GM12872 (cell line): Measurements from ENCODE around the gene DHFR2.

Experiments used
- CTCF ChIP-seq: IDR thresholded peaks from 3 replicates; pipeline ENCODE4 v1.5.1; 2011; ENCODE audit warnings: low read depth, mild to moderate bottlenecking, low read length, moderate library complexity; ENCODE audit not compliant: insufficient read depth

Gene DHFR2

GRCh38 chr3:94071713-94072284 is 9.1 kb upstream of the DHFR2 start:
- no peak for TF ChIP-seq CTCF

GRCh38 chr3:94070341-94070911 is 7.7 kb upstream of the DHFR2 start:
- no peak for TF ChIP-seq CTCF

DNA sequence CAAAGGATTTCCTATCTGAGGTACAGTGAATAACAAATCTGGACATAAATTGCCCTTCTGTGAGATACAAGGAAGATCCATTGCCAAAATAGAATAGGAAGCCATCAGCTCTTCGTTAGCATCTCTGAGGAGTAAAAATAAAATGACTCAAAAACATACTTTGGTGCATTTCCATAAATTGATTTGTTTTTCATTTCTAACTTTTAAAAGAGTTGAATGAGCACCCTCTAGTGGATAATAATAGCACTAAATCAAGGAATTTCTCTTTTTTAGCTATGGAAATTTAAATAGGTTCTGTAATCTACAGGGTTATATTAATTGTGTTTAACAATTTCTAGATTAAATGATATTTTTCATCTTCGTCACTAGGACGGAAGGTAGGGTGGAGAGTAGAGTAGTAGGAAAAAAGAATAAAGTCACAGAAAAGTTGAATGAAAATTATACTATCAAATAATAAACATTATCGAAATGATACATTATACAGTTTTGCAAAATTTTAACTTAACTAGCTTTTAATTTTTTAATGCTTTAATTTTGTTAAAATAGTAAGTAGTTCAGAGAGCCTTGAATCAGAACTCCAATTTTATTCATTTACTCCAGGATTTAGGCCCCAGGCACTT is 6.6 kb upstream of the DHFR2 start:
- TF ChIP-seq CTCF = peak; percentile 36; the same call in 1 of the 3 replicates

GRCh38 chr3:94066506-94067500 is 4.1 kb upstream of the DHFR2 start:
- no peak for TF ChIP-seq CTCF

DNA sequence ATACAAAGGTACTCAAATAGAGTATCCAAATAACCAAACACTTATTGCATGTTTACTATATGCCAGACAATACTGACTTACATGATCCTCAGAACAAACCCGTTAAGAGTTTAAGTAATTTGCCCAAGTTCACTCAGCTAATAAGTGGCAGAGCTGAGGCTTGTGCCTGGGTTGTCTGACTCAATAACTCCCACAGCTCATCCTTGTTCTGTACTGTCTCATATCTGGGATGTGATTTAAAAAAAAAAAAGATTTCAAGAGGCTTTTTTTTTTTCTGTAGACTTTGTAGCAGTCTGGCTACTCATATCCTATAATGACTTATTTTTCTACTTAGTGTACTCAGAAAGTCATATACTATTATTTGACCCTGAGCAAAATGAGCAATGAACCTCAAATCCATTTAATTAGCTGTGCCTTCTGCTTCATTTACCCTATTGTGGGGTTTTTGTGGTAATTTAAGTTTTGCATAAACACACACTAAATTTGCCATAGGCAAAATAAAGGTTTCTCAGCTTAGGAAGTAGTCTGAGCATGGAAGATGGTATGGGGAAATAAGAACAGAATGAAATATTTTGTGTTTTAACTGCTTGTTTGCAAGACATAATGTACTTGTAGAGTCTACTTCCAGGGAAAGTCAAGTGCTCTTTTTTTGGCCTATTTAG is 3.2 kb upstream of the DHFR2 start:
- no peak for TF ChIP-seq CTCF

DNA sequence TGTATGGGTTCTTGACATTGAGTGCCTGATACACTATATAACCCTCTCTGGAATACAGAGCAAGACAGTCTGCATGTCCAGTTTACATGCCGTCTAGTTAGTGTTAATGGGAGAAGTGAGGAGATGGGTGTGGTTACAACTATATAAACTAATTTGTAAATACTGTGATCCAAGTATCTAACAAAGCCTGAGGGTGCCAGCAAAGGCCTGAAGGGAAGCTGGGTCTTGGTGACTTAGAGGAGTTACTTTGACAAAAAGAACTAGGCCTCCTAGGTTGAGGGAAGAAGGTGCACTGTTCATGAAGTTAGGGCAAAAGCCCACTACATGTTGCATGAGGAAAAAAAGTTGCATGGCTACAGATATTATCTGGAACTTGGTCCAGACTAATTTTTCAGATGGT is 2.4 kb upstream of the DHFR2 start:
- no peak for TF ChIP-seq CTCF
